Suppressor macrophage (primary cell): ENCODE measurements around the gene LRRIQ4.

Experiments used
- DNase-seq, 4 experiments: peaks; one replicate each; pipeline ENCODE4 v3.0.0-alpha.2; 2020 to 2022

Gene LRRIQ4

GRCh38 chr3:169855514-169855913 lies 42.8 kb downstream of the LRRIQ4 start:
- DNase-seq, result no peak

GRCh38 chr3:169857811-169858210 lies 45.1 kb downstream of the LRRIQ4 start:
- no peak for DNase-seq

- no peak for DNase-seq
These were observed 49.2 kb downstream of the LRRIQ4 start for GRCh38 chr3:169861871-169862270.

GRCh38 chr3:169863458-169863899 lies 50.8 kb downstream of the LRRIQ4 start:
- peak; percentile 85 to 92 (median 86) for DNase-seq

GRCh38 chr3:169864270-169864669 lies 51.6 kb downstream of the LRRIQ4 start:
- DNase-seq, result no peak

GRCh38 chr3:169865176-169865767 lies 52.6 kb downstream of the LRRIQ4 start:
- DNase-seq, result peak; percentile 24 to 72 (median 56)

GRCh38 chr3:169867584-169868210 lies 55.0 kb downstream of the LRRIQ4 start:
- DNase-seq, result no peak

GRCh38 chr3:169868369-169868768 lies 55.7 kb downstream of the LRRIQ4 start:
- no peak for DNase-seq

GRCh38 chr3:169869484-169870220 lies 57.0 kb downstream of the LRRIQ4 start, which contains the start of gene LRRC31:
LRRC31 (minus strand) TSS chr3:169869935; CDS start chr3:169869807, 128 bp downstream.
- DNase-seq, result peak in 3 of 4 experiments; percentile 10 to 29 (median 19)

GRCh38 chr3:169871129-169871886 lies 58.6 kb downstream of the LRRIQ4 start:
- DNase-seq, result no peak

- no peak for DNase-seq
These were observed 66.4 kb downstream of the LRRIQ4 start for GRCh38 chr3:169879013-169879557.

- DNase-seq, result no peak
These were observed 67.3 kb downstream of the LRRIQ4 start for GRCh38 chr3:169879845-169880575.

GRCh38 chr3:169880576-169881250 lies 68.0 kb downstream of the LRRIQ4 start:
- DNase-seq, result peak in 3 of 4 experiments; percentile 7 to 36 (median 22)

GRCh38 chr3:169886671-169887070 lies 74.0 kb downstream of the LRRIQ4 start:
- DNase-seq, result no peak
